Measurements from ENCODE around the gene KCNAB2.

GRCh38 chr1:6134741-6135510 lies 89.2 kb downstream of the KCNAB2 start:
- TF ChIP-seq EZH2 (IDR thresholded peaks at IDR 0.05; ENCODE audit: insufficient read depth, poor library complexity, severe bottlenecking) (no peak), EZH2phosphoT487 (IDR thresholded peaks at IDR 0.05; ENCODE audit: insufficient read depth, low read depth) (no peak)

Data from GM23248 (cell line).